GM19035 (cell line): ENCODE data around the gene PCMT1.
"Not testable (repeated sequence)": the region's sequence is repeated elsewhere in the genome, so short reads cannot be mapped to it uniquely, and the experiment has no call there.

Source experiments
- ATAC-seq: cut with Tn5 transposase; IDR thresholded peaks from one replicate; pipeline ENCODE4 v1.9.1; 2021; ENCODE audit not compliant: unreplicated experiment

Gene PCMT1

GRCh38 chr6:149749594-149750135 is at the start of gene PCMT1:
TSS of gene PCMT1 (plus strand) at chr6:149749741. CDS start at chr6:149749902, 161 bp downstream.
- peak; percentile 86 for ATAC-seq

- no peak for ATAC-seq
Measured at GRCh38 chr6:149701714-149702113, 47.8 kb upstream of the PCMT1 start.

- ATAC-seq = no peak
Measured at GRCh38 chr6:149711711-149712110, 37.8 kb upstream of the PCMT1 start.

- no peak for ATAC-seq
Measured at GRCh38 chr6:149714442-149714841, 35.1 kb upstream of the PCMT1 start.

- ATAC-seq = no peak
Measured at GRCh38 chr6:149716181-149716963, 33.2 kb upstream of the PCMT1 start.

- no peak for ATAC-seq
Measured at GRCh38 chr6:149717255-149717587, 32.3 kb upstream of the PCMT1 start.

- peak; percentile 91 for ATAC-seq
Measured at GRCh38 chr6:149717588-149718458, 31.7 kb upstream of the PCMT1 start, which contains the start of gene LATS1. TSS of gene LATS1 (minus strand) at chr6:149718101. CDS start at chr6:149702126, 15,975 bp downstream.

GRCh38 chr6:149719531-149719930 is 30.0 kb upstream of the PCMT1 start:
- ATAC-seq = no peak

GRCh38 chr6:149723262-149723661 is 26.3 kb upstream of the PCMT1 start:
- ATAC-seq = no peak

- ATAC-seq = no peak
Measured at GRCh38 chr6:149723771-149724417, 25.6 kb upstream of the PCMT1 start.

- ATAC-seq = no peak
Measured at GRCh38 chr6:149725785-149726184, 23.8 kb upstream of the PCMT1 start.

- ATAC-seq = no peak
Measured at GRCh38 chr6:149727793-149728498, 21.6 kb upstream of the PCMT1 start.

GRCh38 chr6:149728499-149729234 is 20.9 kb upstream of the PCMT1 start:
- no peak for ATAC-seq

GRCh38 chr6:149729824-149730223 is 19.7 kb upstream of the PCMT1 start:
- ATAC-seq = no peak

- ATAC-seq = no peak
Measured at GRCh38 chr6:149733089-149733720, 16.3 kb upstream of the PCMT1 start.

GRCh38 chr6:149734915-149735314 is 14.6 kb upstream of the PCMT1 start:
- no peak for ATAC-seq

GRCh38 chr6:149745252-149745651 is 4.3 kb upstream of the PCMT1 start:
- ATAC-seq = not testable (repeated sequence)

- peak; percentile 47 for ATAC-seq
Measured at GRCh38 chr6:149746147-149746946, 3.2 kb upstream of the PCMT1 start, which contains the start of gene NUP43. TSS of gene NUP43 (minus strand) at chr6:149746529. CDS start at chr6:149746495, 34 bp downstream.
